K562 (cell line): ENCODE results near the gene CFP. TPM values are rescaled to one million over a fixed set of nuclear protein-coding genes. Genes with fewer than 3 reads are reported as not detected.

ENCODE experiments used
- ATAC-seq: fragments of 200-7000 bp; cut with Tn5 transposase; 3 replicates; pipeline ENCODE4 v1.9.1; 2020; ENCODE audit warnings: moderate library complexity
- BruUV-seq: library from RNA; stranded (reverse); fragments of 400-500 nt; replicated peaks from 2 replicates; lab custom pipeline; 2021; lab: Mats Ljungman, UMichigan
- CTCF ChIA-PET: fragments of 300-600 bp; formaldehyde crosslinking; extraction: SDS; loops from one replicate; lab custom pipeline; 2021; ENCODE audit warnings: low intra/inter-chr PET ratio; lab: Yijun Ruan, JAX
- POLR2A ChIA-PET: fragments of 300-600, 350-650 bp; sonication (Branson Sonifier 250); formaldehyde crosslinking; extraction: SDS; loops from one replicate; lab custom pipeline; 2021; ENCODE audit warnings: antibody characterized with exemption, inconsistent platforms; lab: Yijun Ruan, JAX
- DNase-seq, 4 experiments: peaks; one replicate each; pipeline versions ENCODE4 v3.0.0 to v3.0.0-alpha.2; 2011 to 2018; ENCODE audit warnings: low spot score in 3 of 4, mixed read lengths in 3 of 4; ENCODE audit errors: extremely low read depth in 1 of 4
- FAIRE-seq: peaks from 2 replicates; lab custom pipeline; 2011; peaks lifted over from hg19 to GRCh38; lab: Jason Lieb, UNC
- H2AFZ ChIP-seq: 2 replicates; pipeline ENCODE4 v1.6.0; 2011; ENCODE audit warnings: low read depth, low read length, control low read depth, inconsistent platforms
- H3K27ac ChIP-seq: fragments of 200-600 bp; 3 replicates; pipeline ENCODE4 v1.8.0; 2011; ENCODE audit warnings: low read depth, mild to moderate bottlenecking, control low read depth, inconsistent platforms, low read length, moderate library complexity, mixed read lengths; ENCODE audit errors: extremely low read depth
- H3K27me3 ChIP-seq, 2 experiments: fragments of 300-600 bp in 1 of 2; 2 replicates in 1 of 2; 3 replicates in 1 of 2; pipeline versions ENCODE4 v1.6.0 to v1.8.0; 2011; ENCODE audit warnings: inconsistent platforms in 2 of 2, low read length in 2 of 2, mild to moderate bottlenecking in 1 of 2, mixed read lengths in 1 of 2, moderate library complexity in 1 of 2; ENCODE audit not compliant: control insufficient read depth in 2 of 2, insufficient read depth in 2 of 2
- H3K36me3 ChIP-seq: fragments of 300-600 bp; 3 replicates; pipeline ENCODE4 v1.8.0; 2011; ENCODE audit warnings: mild to moderate bottlenecking, low read length, inconsistent platforms; ENCODE audit not compliant: control insufficient read depth, insufficient read depth
- H3K4me1 ChIP-seq, 2 experiments: fragments of 200-600 bp in 1 of 2; replicated peaks in 1 of 2; 2 replicates in 1 of 2; 3 replicates in 1 of 2; pipeline versions ENCODE4 v1.5.1 to v1.8.0; 2011; ENCODE audit warnings: inconsistent platforms in 2 of 2, low read length in 2 of 2, mild to moderate bottlenecking in 1 of 2, mixed read lengths in 1 of 2, moderate library complexity in 1 of 2; ENCODE audit not compliant: control insufficient read depth in 2 of 2, insufficient read depth in 2 of 2
- H3K4me2 ChIP-seq: 2 replicates; pipeline ENCODE4 v1.6.1; 2011; ENCODE audit warnings: low read length, control low read depth, inconsistent platforms, mixed read lengths; ENCODE audit not compliant: insufficient read depth
- H3K4me3 ChIP-seq: fragments of 200-600 bp; sonication (generic), shearing (Covaris generic); 2 replicates; pipeline ENCODE4 v1.5.1; 2016; ENCODE audit warnings: control low read depth, inconsistent platforms
- H3K79me2 ChIP-seq: fragments of 200-600 bp; 3 replicates; pipeline ENCODE4 v1.8.0; 2011; ENCODE audit warnings: low read length, inconsistent platforms; ENCODE audit not compliant: control insufficient read depth, insufficient read depth
- H3K9ac ChIP-seq, 2 experiments: 2 replicates each; pipeline versions ENCODE4 v1.6.0 to v1.6.1; 2011; ENCODE audit warnings: low read depth in 2 of 2, low read length in 2 of 2, control low read depth in 1 of 2, inconsistent platforms in 1 of 2, mild to moderate bottlenecking in 1 of 2, mixed read lengths in 1 of 2; ENCODE audit not compliant: insufficient read depth in 1 of 2
- H3K9me1 ChIP-seq: one replicate; pipeline ENCODE4 v1.6.0; 2011; ENCODE audit warnings: inconsistent platforms, mild to moderate bottlenecking, low read length, moderate library complexity; ENCODE audit not compliant: control insufficient read depth, insufficient read depth
- H3K9me3 ChIP-seq: replicated peaks from 2 replicates; pipeline ENCODE4 v1.5.1; 2011; ENCODE audit warnings: low read depth, low read length, inconsistent platforms; ENCODE audit not compliant: control insufficient read depth, insufficient read depth
- H4K20me1 ChIP-seq: replicated peaks from 2 replicates; pipeline ENCODE4 v1.6.1; 2011; ENCODE audit warnings: low read length, inconsistent platforms, mixed read lengths; ENCODE audit not compliant: control insufficient read depth, insufficient read depth
- ADNP ChIP-seq: fragments of 200-800 bp; sonication (Bioruptor generic); IDR thresholded peaks from 2 replicates; pipeline ENCODE4 v1.6.1; 2016; ENCODE audit warnings: missing genetic modification characterization, missing compliant biosample characterization
- CBFA2T2 ChIP-seq: fragments of 450-650 bp; conservative IDR thresholded peaks from 2 replicates; pipeline ENCODE4 v1.6.1; 2017; ENCODE audit warnings: mild to moderate bottlenecking
- EGR1 ChIP-seq: fragments of 450-650 bp; conservative IDR thresholded peaks from 2 replicates; pipeline ENCODE4 v1.6.1; 2017; ENCODE audit warnings: mild to moderate bottlenecking
- KDM2B ChIP-seq: fragments of 250-450 bp; sonication (Bioruptor Pico); IDR thresholded peaks from 2 replicates; pipeline ENCODE4 v1.8.0; 2021; ENCODE audit warnings: mild to moderate bottlenecking, moderate library complexity
- POLR2G ChIP-seq: fragments of 200-400 bp; formaldehyde crosslinking; IDR thresholded peaks from 2 replicates; pipeline ENCODE4 v1.6.1; 2017; ENCODE audit warnings: low read depth, mild to moderate bottlenecking, antibody characterized with exemption, low read length, moderate library complexity
- RBFOX2 ChIP-seq: fragments of 200-400 bp; formaldehyde crosslinking; IDR thresholded peaks from 2 replicates; pipeline ENCODE4 v1.6.1; 2017; ENCODE audit warnings: low read depth, mild to moderate bottlenecking, low read length, moderate library complexity
- SIRT6 ChIP-seq: IDR thresholded peaks from one replicate; pipeline ENCODE4 v1.6.1; 2012; ENCODE audit warnings: low read depth, mild to moderate bottlenecking, control low read depth, inconsistent platforms, low read length, moderate library complexity
- TAF9B ChIP-seq: fragments of 450-650 bp; IDR thresholded peaks from 2 replicates; pipeline ENCODE4 v1.6.1; 2018; ENCODE audit warnings: mild to moderate bottlenecking; ENCODE audit not compliant: partially characterized antibody
- ZNF274 ChIP-seq: IDR thresholded peaks from 2 replicates; pipeline ENCODE4 v1.6.1; 2011; ENCODE audit warnings: low read depth, mild to moderate bottlenecking, low read length, moderate library complexity, borderline replicate concordance
- WGBS: fragments of 100-300 bp; shearing (Covaris generic); methylation state at CpG from one replicate; pipeline ENCODE4 v1.1.6; 2016; ENCODE audit warnings: low coverage, mixed read lengths; ENCODE audit not compliant: insufficient coverage; ENCODE audit errors: missing lambda C conversion rate; 5-methylcytosine and 5-hydroxymethylcytosine counted together
- in situ Hi-C: fragments of 300-500 bp; cut with MboI; formaldehyde crosslinking; loops from 4 replicates; pipeline ENCODE4 v1.15.0; 2018; ENCODE audit warnings: inconsistent platforms, mixed read lengths
- intact Hi-C: fragments of 100-400 bp; cut with micrococcal nuclease; formaldehyde crosslinking; loops from 2 replicates; pipeline ENCODE4 v1.14.2; 2022
- polyA plus RNA-seq, 8 experiments: library from polyadenylated mRNA; depleted of rRNA in 4 of 8; stranded (reverse) in 5 of 8; unstranded in 3 of 8; fragments of >200 nt; fragmentation: Nextera tagmentation in 2 of 8; fragmentation: Illumina TruSeq in 1 of 8; extraction: Ambion mirVana in 2 of 8; extraction: Trizol in 1 of 8; gene quantifications; 2 replicates each; pipeline versions ENCODE4 v1.2.1 to v1.2.3, GENCODE V29; 2011 to 2014; ENCODE audit warnings: inconsistent platforms in 1 of 8, missing spikeins in 1 of 8
- total RNA-seq, 7 experiments: library from RNA; depleted of rRNA in 6 of 7; stranded (reverse); fragments of >200 nt in 6 of 7; fragmentation: Illumina TruSeq in 2 of 7; extraction: Trizol in 2 of 7; gene quantifications; 2 replicates each; pipeline versions ENCODE4 v1.2.1 to v1.2.3, GENCODE V29; 2011 to 2021; ENCODE audit warnings: low replicate concordance in 1 of 7
- TF ChIP-seq, protein P1 (sequence below): fragments of 250-450 bp; sonication (Bioruptor Pico); IDR thresholded peaks from 2 replicates; pipeline ENCODE4 v1.8.0; 2022; ENCODE audit warnings: inconsistent platforms
- TF ChIP-seq, protein P2 (sequence below), 2 experiments: fragments of 450-650 bp; IDR thresholded peaks; 2 replicates each; pipeline ENCODE4 v1.6.1; 2016
- TF ChIP-seq, protein P3 (sequence below): fragments of 450-650 bp; formaldehyde crosslinking; IDR thresholded peaks from 2 replicates; pipeline ENCODE4 v1.4.0; 2020; ENCODE audit warnings: mild to moderate bottlenecking, moderate library complexity

The CFP gene
- total and polyA plus RNA-seq, 9 of the 15 experiments (the other 6 are each of a cell fraction or from before 2014, with no cell fraction given), result 0.18 to 2.0 (median 0.55) TPM

DNA sequence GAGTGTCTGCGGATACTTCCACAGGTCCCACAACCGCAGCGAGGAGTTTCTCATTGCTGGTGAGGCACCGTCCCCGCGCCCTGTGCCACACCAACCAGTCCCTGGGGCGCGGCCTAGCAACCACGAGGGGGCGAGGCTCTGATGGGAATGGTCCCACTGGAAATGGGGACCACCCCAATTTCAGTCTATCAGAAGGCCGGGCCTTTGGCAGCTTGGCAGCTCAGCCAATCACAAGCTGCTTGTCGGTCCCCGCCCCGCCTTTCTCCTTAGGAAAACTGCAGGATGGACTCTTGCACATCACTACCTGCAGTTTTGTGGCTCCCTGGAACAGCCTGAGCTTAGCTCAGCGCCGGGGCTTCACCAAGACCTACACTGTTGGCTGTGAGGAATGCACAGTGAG, 44.5 kb downstream of the CFP start:
- Histone ChIP-seq H3K9ac (no peak overlapping the region), H3K4me1 (peaks cover 14 to 22% of the 10 kb centered on the region in 2 experiments; a peak in 4 of 5 replicates), H3K9me1 (no peaks in the 10 kb centered on the region), H4K20me1 (no peaks in the 10 kb centered on the region), H3K27me3 (no peaks in the 10 kb centered on the region), H3K4me2 (no peak overlapping the region; the same call in 1 of the 2 replicates), H3K27ac (no peak overlapping the region), H3K79me2 (peaks cover 29% of the 10 kb centered on the region), H3K4me3 (no peak overlapping the region), H3K9me3 (no peaks in the 10 kb centered on the region), H3K36me3 (peaks cover 36% of the 10 kb centered on the region; the same call in 2 of the 3 replicates), H2AFZ (no peak overlapping the region)
- TF ChIP-seq EGR1 (no peak), RBFOX2 (peak; percentile 44; the same call in 1 of the 2 replicates), SIRT6 (no peak), ZNF274 (no peak), POLR2G (0 out of 2 replicates have a peak, but pooled peaks have one; percentile 34)
- no peak for FAIRE-seq
- BruUV-seq, result no TSS peak
- intact Hi-C loops, result no loop called here
- POLR2A ChIA-PET, result interaction anchor here (0.6 to 1.0 kb wide), 2 partner anchors 10 to 52 kb away, joined by 3 to 4 read pairs; no protein-coding TSS in a partner anchor
- DNase-seq, result no peak
- CTCF ChIA-PET, result no interaction called here
- no peak for ATAC-seq
- in situ Hi-C loops, result no loop called here
- WGBS, result 92% methylated on average over 4 of the region's 16 CpGs

- peaks cover 36% of the 10 kb centered on the region; the same call in 2 of the 3 replicates for H3K36me3 ChIP-seq
- no TSS peak for BruUV-seq
- no peak overlapping the region for H3K27ac ChIP-seq
- ChIA-PET POLR2A (no interaction called here), CTCF (no interaction called here)
- no peaks in the 10 kb centered on the region for H3K9me1 ChIP-seq
- DNase-seq (no peak), FAIRE-seq (no peak), ATAC-seq (no peak)
- no peaks in the 10 kb centered on the region for H3K27me3 ChIP-seq
- H3K9me3 ChIP-seq, result no peaks in the 10 kb centered on the region
- in situ Hi-C loops (no loop called here), intact Hi-C loops (loop anchor here (5.0 kb wide), 1 partner anchor 33 kb away; the partner anchor contains the start of gene SYN1)
- H4K20me1 ChIP-seq, result no peaks in the 10 kb centered on the region
- H3K4me1 ChIP-seq, result peaks cover 14 to 22% of the 10 kb centered on the region in 2 experiments; a peak in 4 of 5 replicates
- H3K4me2 ChIP-seq, result peak overlapping the region; percentile 85; the same call in 1 of the 2 replicates
- H2AFZ ChIP-seq, result no peak overlapping the region
- no peak overlapping the region for H3K9ac ChIP-seq
- no peak overlapping the region for H3K4me3 ChIP-seq
- WGBS, result 85% methylated on average over 6 of the region's 6 CpGs
- peaks cover 29% of the 10 kb centered on the region for H3K79me2 ChIP-seq
- TF ChIP-seq, protein P1, sequence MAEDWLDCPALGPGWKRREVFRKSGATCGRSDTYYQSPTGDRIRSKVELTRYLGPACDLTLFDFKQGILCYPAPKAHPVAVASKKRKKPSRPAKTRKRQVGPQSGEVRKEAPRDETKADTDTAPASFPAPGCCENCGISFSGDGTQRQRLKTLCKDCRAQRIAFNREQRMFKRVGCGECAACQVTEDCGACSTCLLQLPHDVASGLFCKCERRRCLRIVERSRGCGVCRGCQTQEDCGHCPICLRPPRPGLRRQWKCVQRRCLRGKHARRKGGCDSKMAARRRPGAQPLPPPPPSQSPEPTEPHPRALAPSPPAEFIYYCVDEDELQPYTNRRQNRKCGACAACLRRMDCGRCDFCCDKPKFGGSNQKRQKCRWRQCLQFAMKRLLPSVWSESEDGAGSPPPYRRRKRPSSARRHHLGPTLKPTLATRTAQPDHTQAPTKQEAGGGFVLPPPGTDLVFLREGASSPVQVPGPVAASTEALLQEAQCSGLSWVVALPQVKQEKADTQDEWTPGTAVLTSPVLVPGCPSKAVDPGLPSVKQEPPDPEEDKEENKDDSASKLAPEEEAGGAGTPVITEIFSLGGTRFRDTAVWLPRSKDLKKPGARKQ, result no peak
- TF ChIP-seq, protein P2, sequence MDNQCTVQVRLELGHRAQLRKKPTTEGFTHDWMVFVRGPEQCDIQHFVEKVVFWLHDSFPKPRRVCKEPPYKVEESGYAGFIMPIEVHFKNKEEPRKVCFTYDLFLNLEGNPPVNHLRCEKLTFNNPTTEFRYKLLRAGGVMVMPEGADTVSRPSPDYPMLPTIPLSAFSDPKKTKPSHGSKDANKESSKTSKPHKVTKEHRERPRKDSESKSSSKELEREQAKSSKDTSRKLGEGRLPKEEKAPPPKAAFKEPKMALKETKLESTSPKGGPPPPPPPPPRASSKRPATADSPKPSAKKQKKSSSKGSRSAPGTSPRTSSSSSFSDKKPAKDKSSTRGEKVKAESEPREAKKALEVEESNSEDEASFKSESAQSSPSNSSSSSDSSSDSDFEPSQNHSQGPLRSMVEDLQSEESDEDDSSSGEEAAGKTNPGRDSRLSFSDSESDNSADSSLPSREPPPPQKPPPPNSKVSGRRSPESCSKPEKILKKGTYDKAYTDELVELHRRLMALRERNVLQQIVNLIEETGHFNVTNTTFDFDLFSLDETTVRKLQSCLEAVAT (IDR thresholded peaks at IDR 0.05), result no peak
- TF ChIP-seq KDM2B (CRISPR knock-in tag), result no peak
- no peak for TF ChIP-seq TAF9B
- TF ChIP-seq ADNP (tag), result no peak
- no peak for TF ChIP-seq CBFA2T2
- TF ChIP-seq, protein P3, sequence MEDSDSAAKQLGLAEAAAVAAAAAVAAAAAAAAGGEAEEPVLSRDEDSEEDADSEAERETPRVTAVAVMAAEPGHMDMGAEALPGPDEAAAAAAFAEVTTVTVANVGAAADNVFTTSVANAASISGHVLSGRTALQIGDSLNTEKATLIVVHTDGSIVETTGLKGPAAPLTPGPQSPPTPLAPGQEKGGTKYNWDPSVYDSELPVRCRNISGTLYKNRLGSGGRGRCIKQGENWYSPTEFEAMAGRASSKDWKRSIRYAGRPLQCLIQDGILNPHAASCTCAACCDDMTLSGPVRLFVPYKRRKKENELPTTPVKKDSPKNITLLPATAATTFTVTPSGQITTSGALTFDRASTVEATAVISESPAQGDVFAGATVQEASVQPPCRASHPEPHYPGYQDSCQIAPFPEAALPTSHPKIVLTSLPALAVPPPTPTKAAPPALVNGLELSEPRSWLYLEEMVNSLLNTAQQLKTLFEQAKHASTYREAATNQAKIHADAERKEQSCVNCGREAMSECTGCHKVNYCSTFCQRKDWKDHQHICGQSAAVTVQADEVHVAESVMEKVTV (CRISPR knock-in tag), result no peak
Observed at GRCh38 chrX:47584714-47585113, 45.0 kb downstream of the CFP start.
